Ramos (cell line): ENCODE results near the gene DRAM1.

Experiments
- in situ Hi-C: fragments of 300-500 bp; cut with MboI; formaldehyde crosslinking; loops from one replicate; pipeline ENCODE4 v1.14.3; 2022; ENCODE audit warnings: low sequenced_read_pairs; ENCODE audit not compliant: unreplicated experiment

Gene DRAM1

GRCh38 chr12:101933866-101934514 is 56.6 kb downstream of the DRAM1 start:
- in situ Hi-C loops = loop anchor here (10.0 to 25.0 kb wide), 2 partner anchors 551 to 778 kb away; partner anchors contain the start of gene IGF1

- in situ Hi-C loops = loop anchor here (10.0 to 25.0 kb wide), 2 partner anchors 549 to 776 kb away; partner anchors contain the start of gene IGF1
Measured at GRCh38 chr12:101935890-101936746, 58.7 kb downstream of the DRAM1 start.

- in situ Hi-C loops = loop anchor here (10.0 to 25.0 kb wide), 2 partner anchors 545 to 773 kb away; partner anchors contain the start of gene IGF1
Measured at GRCh38 chr12:101939306-101939705, 61.9 kb downstream of the DRAM1 start.

GRCh38 chr12:101939856-101940265 is 62.5 kb downstream of the DRAM1 start:
- in situ Hi-C loops = loop anchor here (10.0 to 25.0 kb wide), 2 partner anchors 545 to 772 kb away; partner anchors contain the start of gene IGF1

- in situ Hi-C loops = loop anchor here (25.0 kb wide), 1 partner anchor 772 kb away; no protein-coding TSS in a partner anchor
Measured at GRCh38 chr12:101940400-101940950, 63.1 kb downstream of the DRAM1 start.

GRCh38 chr12:101941306-101942249 is 64.2 kb downstream of the DRAM1 start:
- in situ Hi-C loops = loop anchor here (25.0 kb wide), 1 partner anchor 771 kb away; no protein-coding TSS in a partner anchor

GRCh38 chr12:101942250-101942605 is 64.8 kb downstream of the DRAM1 start:
- in situ Hi-C loops = loop anchor here (25.0 kb wide), 1 partner anchor 770 kb away; no protein-coding TSS in a partner anchor

- in situ Hi-C loops = loop anchor here (25.0 kb wide), 1 partner anchor 767 kb away; no protein-coding TSS in a partner anchor
Measured at GRCh38 chr12:101945369-101946232, 68.2 kb downstream of the DRAM1 start.

GRCh38 chr12:101946233-101946611 is 68.8 kb downstream of the DRAM1 start:
- in situ Hi-C loops = loop anchor here (25.0 kb wide), 1 partner anchor 766 kb away; no protein-coding TSS in a partner anchor

GRCh38 chr12:101947316-101947715 is 69.9 kb downstream of the DRAM1 start:
- in situ Hi-C loops = loop anchor here (25.0 kb wide), 1 partner anchor 765 kb away; no protein-coding TSS in a partner anchor

- in situ Hi-C loops = loop anchor here (25.0 kb wide), 1 partner anchor 764 kb away; no protein-coding TSS in a partner anchor
Measured at GRCh38 chr12:101948365-101948764, 71.0 kb downstream of the DRAM1 start.

GRCh38 chr12:101951002-101951670 is 73.8 kb downstream of the DRAM1 start:
- in situ Hi-C loops = no loop called here

- in situ Hi-C loops = no loop called here
Measured at GRCh38 chr12:101954113-101954512, 76.7 kb downstream of the DRAM1 start.

- in situ Hi-C loops = no loop called here
Measured at GRCh38 chr12:101954676-101955075, 77.3 kb downstream of the DRAM1 start.

GRCh38 chr12:101957252-101957959 is 80.0 kb downstream of the DRAM1 start:
- in situ Hi-C loops = no loop called here

- in situ Hi-C loops = no loop called here
Measured at GRCh38 chr12:101959607-101960006, 82.2 kb downstream of the DRAM1 start.

- in situ Hi-C loops = no loop called here
Measured at GRCh38 chr12:101962486-101962885, 85.1 kb downstream of the DRAM1 start.
